Cardiac muscle cell (in vitro differentiated cells and primary cell): ENCODE data around the gene BTRC. TPM values are rescaled to one million over a fixed set of nuclear protein-coding genes. Genes with fewer than 3 reads are reported as not detected.

Experiments
- DNase-seq, 2 donors: peaks; one replicate each; pipeline versions ENCODE4 v3.0.0 to v3.0.0-alpha.2; 2010 to 2017; ENCODE audit warnings: low read depth in 1 of 2, low spot score in 1 of 2
- H3K27ac ChIP-seq: fragments of 200-600 bp; sonication (generic); 2 replicates; pipeline ENCODE4 v1.5.1; 2016
- H3K27me3 ChIP-seq: fragments of 200-600 bp; sonication (generic); 2 replicates; pipeline ENCODE4 v1.6.0; 2016; ENCODE audit warnings: control low read depth
- H3K36me3 ChIP-seq: fragments of 200-600 bp; sonication (generic); 2 replicates; pipeline ENCODE4 v1.5.1; 2016; ENCODE audit warnings: control low read depth
- H3K4me1 ChIP-seq: fragments of 200-600 bp; sonication (generic); 2 replicates; pipeline ENCODE4 v1.8.1; 2017; ENCODE audit warnings: low read depth, mild to moderate bottlenecking, mixed run types
- H3K4me3 ChIP-seq: fragments of 200-600 bp; sonication (generic); 2 replicates; pipeline ENCODE4 v1.5.1; 2016; ENCODE audit warnings: mild to moderate bottlenecking
- H3K9me3 ChIP-seq: fragments of 200-600 bp; sonication (generic); 2 replicates; pipeline ENCODE4 v1.5.1; 2017; ENCODE audit warnings: low read depth, mild to moderate bottlenecking, control low read depth
- polyA plus RNA-seq: library from polyadenylated mRNA; unstranded; fragments of >200 nt; fragmentation: Nextera tagmentation; extraction: Ambion mirVana; gene quantifications from 2 replicates; pipeline ENCODE4 v1.2.1, GENCODE V29; 2016
- total RNA-seq: library from RNA; depleted of rRNA; stranded (reverse); fragments of >200 nt; gene quantifications from 2 replicates; pipeline ENCODE4 v1.2.3, GENCODE V29; 2016
- TF ChIP-seq, protein P1 (sequence below): IDR thresholded peaks from 2 replicates; pipeline ENCODE4 v1.5.1; 2012; ENCODE audit warnings: low read depth, mild to moderate bottlenecking, low read length

The BTRC gene
- total and polyA plus RNA-seq, 2 experiments from 2014 or later: 14.0 to 22.3 TPM

DNA sequence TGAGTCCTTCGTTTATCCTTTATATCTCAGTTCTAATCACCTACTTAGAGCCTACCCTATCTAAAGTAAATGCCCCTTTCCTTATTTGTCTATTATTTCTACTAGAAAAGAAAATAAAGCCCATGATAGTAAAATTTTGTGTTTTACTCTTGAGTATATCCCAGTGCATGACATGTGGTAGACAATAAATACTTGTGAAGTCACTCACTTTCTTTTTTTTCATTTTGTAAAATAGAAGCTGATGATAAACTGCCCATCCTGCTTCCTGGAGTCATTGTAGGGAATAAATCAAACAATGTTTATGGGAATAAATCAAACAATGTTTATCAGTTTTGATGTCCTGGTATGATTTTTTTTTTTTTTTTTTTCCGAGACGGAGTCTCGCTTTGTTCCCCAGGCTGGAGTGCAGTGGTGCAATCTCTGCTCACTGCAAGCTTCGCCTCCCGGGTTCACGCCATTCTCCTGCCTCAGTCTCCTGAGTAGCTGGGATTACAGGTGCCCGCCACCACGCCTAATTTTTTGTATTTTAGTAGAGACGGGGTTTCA is 36.1 kb downstream of the BTRC start:
- H3K4me1 ChIP-seq: peaks cover 34% of the 10 kb centered on the region
- H3K27ac ChIP-seq: no peak overlapping the region
- TF ChIP-seq, protein P1, sequence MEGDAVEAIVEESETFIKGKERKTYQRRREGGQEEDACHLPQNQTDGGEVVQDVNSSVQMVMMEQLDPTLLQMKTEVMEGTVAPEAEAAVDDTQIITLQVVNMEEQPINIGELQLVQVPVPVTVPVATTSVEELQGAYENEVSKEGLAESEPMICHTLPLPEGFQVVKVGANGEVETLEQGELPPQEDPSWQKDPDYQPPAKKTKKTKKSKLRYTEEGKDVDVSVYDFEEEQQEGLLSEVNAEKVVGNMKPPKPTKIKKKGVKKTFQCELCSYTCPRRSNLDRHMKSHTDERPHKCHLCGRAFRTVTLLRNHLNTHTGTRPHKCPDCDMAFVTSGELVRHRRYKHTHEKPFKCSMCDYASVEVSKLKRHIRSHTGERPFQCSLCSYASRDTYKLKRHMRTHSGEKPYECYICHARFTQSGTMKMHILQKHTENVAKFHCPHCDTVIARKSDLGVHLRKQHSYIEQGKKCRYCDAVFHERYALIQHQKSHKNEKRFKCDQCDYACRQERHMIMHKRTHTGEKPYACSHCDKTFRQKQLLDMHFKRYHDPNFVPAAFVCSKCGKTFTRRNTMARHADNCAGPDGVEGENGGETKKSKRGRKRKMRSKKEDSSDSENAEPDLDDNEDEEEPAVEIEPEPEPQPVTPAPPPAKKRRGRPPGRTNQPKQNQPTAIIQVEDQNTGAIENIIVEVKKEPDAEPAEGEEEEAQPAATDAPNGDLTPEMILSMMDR: no peak
- no peak overlapping the region for H3K4me3 ChIP-seq
- no peaks in the 10 kb centered on the region for H3K36me3 ChIP-seq
- no peak for DNase-seq
- H3K9me3 ChIP-seq: no peaks in the 10 kb centered on the region
- no peaks in the 10 kb centered on the region for H3K27me3 ChIP-seq

DNA sequence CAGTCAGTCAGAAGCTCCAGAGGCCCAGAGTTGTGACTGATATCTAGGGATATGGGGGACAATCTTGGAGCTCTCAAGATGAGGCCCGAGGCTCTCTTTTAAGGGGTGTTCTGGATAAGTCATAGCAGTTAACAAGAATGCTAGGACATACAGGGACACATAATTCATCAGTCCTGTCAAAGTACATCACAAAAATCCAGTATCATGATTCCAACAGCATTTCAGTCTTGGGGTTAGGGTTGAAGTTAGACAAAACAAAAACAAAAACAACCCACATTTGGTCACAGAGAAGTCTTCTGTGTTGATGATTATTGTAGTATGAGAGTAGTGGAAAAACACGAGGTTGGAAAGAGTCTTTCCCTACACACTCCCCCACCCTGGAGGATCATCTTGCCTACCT is 39.4 kb downstream of the BTRC start:
- peak overlapping the region; percentile 82 for H3K27ac ChIP-seq
- DNase-seq: no peak
- no peak overlapping the region for H3K4me3 ChIP-seq
- H3K9me3 ChIP-seq: no peaks in the 10 kb centered on the region
- H3K36me3 ChIP-seq: no peaks in the 10 kb centered on the region
- no peaks in the 10 kb centered on the region for H3K27me3 ChIP-seq
- TF ChIP-seq, protein P1: no peak
- peaks cover 35% of the 10 kb centered on the region for H3K4me1 ChIP-seq

- Histone ChIP-seq H3K4me3 (no peak overlapping the region), H3K27ac (peak overlapping the region; percentile 82), H3K9me3 (no peaks in the 10 kb centered on the region), H3K27me3 (no peaks in the 10 kb centered on the region), H3K4me1 (peaks cover 35% of the 10 kb centered on the region), H3K36me3 (no peaks in the 10 kb centered on the region)
- DNase-seq: peak in 1 of 2 donors; percentile 73
- TF ChIP-seq, protein P1: no peak
Measured at GRCh38 chr10:101394524-101395133, 40.7 kb downstream of the BTRC start.

DNA sequence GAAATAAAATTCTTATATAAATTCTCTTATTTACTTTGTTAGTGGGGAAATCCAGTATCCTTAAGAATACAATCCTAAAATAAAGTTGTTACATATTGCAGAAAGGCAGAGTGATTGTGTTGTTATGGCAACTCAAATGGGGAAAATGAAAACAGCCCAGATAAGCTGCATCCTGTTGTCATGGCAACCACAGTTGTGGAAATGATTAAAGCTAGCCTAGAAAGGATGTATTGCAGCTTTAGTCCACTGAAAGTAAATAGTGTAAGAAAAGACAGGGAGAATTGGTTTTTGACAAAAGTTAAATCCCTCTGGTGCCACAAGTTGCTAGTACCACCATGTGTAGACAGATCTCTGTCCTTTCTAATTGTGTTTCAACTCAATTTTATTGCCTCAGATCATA is 43.2 kb downstream of the BTRC start:
- H3K27me3 ChIP-seq: no peaks in the 10 kb centered on the region
- H3K27ac ChIP-seq: no peak overlapping the region
- no peak overlapping the region for H3K4me3 ChIP-seq
- peaks cover 35% of the 10 kb centered on the region for H3K4me1 ChIP-seq
- H3K9me3 ChIP-seq: no peaks in the 10 kb centered on the region
- H3K36me3 ChIP-seq: no peaks in the 10 kb centered on the region
- peak; percentile 13 to 87 for DNase-seq
- TF ChIP-seq, protein P1: no peak

- no peak overlapping the region for H3K27ac ChIP-seq
- no peak for DNase-seq
- TF ChIP-seq, protein P1: no peak
- no peak overlapping the region for H3K4me3 ChIP-seq
- peaks cover 23% of the 10 kb centered on the region for H3K4me1 ChIP-seq
- no peaks in the 10 kb centered on the region for H3K9me3 ChIP-seq
- no peaks in the 10 kb centered on the region for H3K36me3 ChIP-seq
- no peaks in the 10 kb centered on the region for H3K27me3 ChIP-seq
Measured at GRCh38 chr10:101400585-101400984, 46.6 kb downstream of the BTRC start.
